T-helper 17 cell (primary cell): ENCODE measurements around the gene CCM2. TPM values are rescaled to one million over a fixed set of nuclear protein-coding genes. Genes with fewer than 3 reads are reported as not detected.

Source experiments
- ATAC-seq: fragments of 150-1000 bp; cut with Tn5 transposase; 2 replicates; pipeline ENCODE4 v1.10.0; 2021; ENCODE audit warnings: mild to moderate bottlenecking, moderate library complexity
- DNase-seq, 3 donors: peaks; one replicate each; pipeline versions ENCODE4 v3.0.0 to v3.0.0-alpha.2; 2020 to 2021
- H3K9me3 ChIP-seq: one replicate; pipeline ENCODE4 v1.7.0; 2013; ENCODE audit warnings: low read length, mild to moderate bottlenecking; ENCODE audit not compliant: control insufficient read depth, poor library complexity, severe bottlenecking
- H3K27ac Mint-ChIP-seq: one replicate; pipeline ENCODE4 v1.8.0; 2022; ENCODE audit warnings: mild to moderate bottlenecking, moderate library complexity, mixed read lengths
- H3K27me3 Mint-ChIP-seq: one replicate; pipeline ENCODE4 v1.8.0; 2022; ENCODE audit warnings: mixed read lengths
- H3K36me3 Mint-ChIP-seq: one replicate; pipeline ENCODE4 v1.8.0; 2022; ENCODE audit warnings: low read depth, mixed read lengths
- H3K4me1 Mint-ChIP-seq: one replicate; pipeline ENCODE4 v1.8.0; 2022; ENCODE audit warnings: mild to moderate bottlenecking, mixed read lengths
- H3K4me3 Mint-ChIP-seq: one replicate; pipeline ENCODE4 v1.8.0; 2022; ENCODE audit warnings: mild to moderate bottlenecking, moderate library complexity, mixed read lengths
- total RNA-seq, 4 donors: library from RNA in 2 of 4; stranded (reverse) in 2 of 4; gene quantifications; one replicate each; pipeline ENCODE4 v1.2.3 and lab custom pipeline; 2022 to 2026

CCM2 gene
- total RNA-seq, 2 donors from 2014 or later, result 77.4 to 83.0 TPM

GRCh38 chr7:45066409-45066808 is 66.4 kb downstream of the CCM2 start:
- no peaks in the 10 kb centered on the region for H3K27me3 Mint-ChIP-seq
- no peak overlapping the region for H3K4me3 Mint-ChIP-seq
- DNase-seq (no peak), ATAC-seq (no peak)
- H3K9me3 ChIP-seq, result no peaks in the 10 kb centered on the region
- H3K4me1 Mint-ChIP-seq, result peaks cover 17% of the 10 kb centered on the region
- peaks cover 7% of the 10 kb centered on the region for H3K36me3 Mint-ChIP-seq
- H3K27ac Mint-ChIP-seq, result no peak overlapping the region

- H3K27me3 Mint-ChIP-seq, result no peaks in the 10 kb centered on the region
- H3K27ac Mint-ChIP-seq, result no peak overlapping the region
- peaks cover 12% of the 10 kb centered on the region for H3K36me3 Mint-ChIP-seq
- ATAC-seq (no peak), DNase-seq (no peak)
- H3K4me1 Mint-ChIP-seq, result peaks cover 10% of the 10 kb centered on the region
- no peak overlapping the region for H3K4me3 Mint-ChIP-seq
- H3K9me3 ChIP-seq, result no peaks in the 10 kb centered on the region
Observed at GRCh38 chr7:45067582-45067981, 67.6 kb downstream of the CCM2 start.

GRCh38 chr7:45068236-45069023 is 68.4 kb downstream of the CCM2 start:
- no peak for ATAC-seq
- Mint-ChIP-seq H3K4me3 (no peak overlapping the region), H3K27me3 (no peaks in the 10 kb centered on the region), H3K4me1 (peaks cover 15% of the 10 kb centered on the region), H3K27ac (peak overlapping the region; percentile 24), H3K36me3 (peaks cover 17% of the 10 kb centered on the region)
- no peak for DNase-seq
- H3K9me3 ChIP-seq, result no peaks in the 10 kb centered on the region

- H3K4me3 Mint-ChIP-seq, result no peak overlapping the region
- ATAC-seq, result no peak
- peaks cover 14% of the 10 kb centered on the region for H3K4me1 Mint-ChIP-seq
- peak overlapping the region; percentile 24 for H3K27ac Mint-ChIP-seq
- H3K36me3 Mint-ChIP-seq, result peaks cover 17% of the 10 kb centered on the region
- no peak for DNase-seq
- H3K9me3 ChIP-seq, result no peaks in the 10 kb centered on the region
- no peaks in the 10 kb centered on the region for H3K27me3 Mint-ChIP-seq
Observed at GRCh38 chr7:45069444-45070253, 69.6 kb downstream of the CCM2 start.

- H3K4me1 Mint-ChIP-seq, result peaks cover 15% of the 10 kb centered on the region
- peaks cover 17% of the 10 kb centered on the region for H3K36me3 Mint-ChIP-seq
- H3K27me3 Mint-ChIP-seq, result no peaks in the 10 kb centered on the region
- H3K9me3 ChIP-seq, result no peaks in the 10 kb centered on the region
- ATAC-seq, result no peak
- no peak for DNase-seq
- H3K4me3 Mint-ChIP-seq, result no peak overlapping the region
- no peak overlapping the region for H3K27ac Mint-ChIP-seq
Observed at GRCh38 chr7:45070254-45070642, 70.2 kb downstream of the CCM2 start.

- no peak for ATAC-seq
- no peaks in the 10 kb centered on the region for H3K9me3 ChIP-seq
- H3K36me3 Mint-ChIP-seq, result peaks cover 15% of the 10 kb centered on the region
- no peaks in the 10 kb centered on the region for H3K27me3 Mint-ChIP-seq
- H3K4me1 Mint-ChIP-seq, result peaks cover 13% of the 10 kb centered on the region
- no peak overlapping the region for H3K4me3 Mint-ChIP-seq
- H3K27ac Mint-ChIP-seq, result no peak overlapping the region
- DNase-seq, result no peak
Observed at GRCh38 chr7:45071528-45071927, 71.5 kb downstream of the CCM2 start.

- Mint-ChIP-seq H3K36me3 (peaks cover 15% of the 10 kb centered on the region), H3K4me3 (no peak overlapping the region), H3K27me3 (no peaks in the 10 kb centered on the region), H3K4me1 (peaks cover 13% of the 10 kb centered on the region), H3K27ac (peak overlapping the region; percentile 68)
- H3K9me3 ChIP-seq, result no peaks in the 10 kb centered on the region
- no peak for DNase-seq
- no peak for ATAC-seq
Observed at GRCh38 chr7:45072131-45073030, 72.4 kb downstream of the CCM2 start.

GRCh38 chr7:45073031-45073785 is 73.2 kb downstream of the CCM2 start:
- Mint-ChIP-seq H3K27me3 (no peaks in the 10 kb centered on the region), H3K4me3 (no peak overlapping the region), H3K27ac (peak overlapping the region; percentile 68), H3K36me3 (peaks cover 15% of the 10 kb centered on the region), H3K4me1 (peaks cover 13% of the 10 kb centered on the region)
- no peaks in the 10 kb centered on the region for H3K9me3 ChIP-seq
- ATAC-seq (no peak), DNase-seq (no peak)

- ATAC-seq, result no peak
- no peak overlapping the region for H3K4me3 Mint-ChIP-seq
- DNase-seq, result no peak
- H3K27ac Mint-ChIP-seq, result no peak overlapping the region
- no peaks in the 10 kb centered on the region for H3K9me3 ChIP-seq
- H3K4me1 Mint-ChIP-seq, result peaks cover 18% of the 10 kb centered on the region
- peaks cover 10% of the 10 kb centered on the region for H3K36me3 Mint-ChIP-seq
- H3K27me3 Mint-ChIP-seq, result no peaks in the 10 kb centered on the region
Observed at GRCh38 chr7:45073786-45074527, 74.0 kb downstream of the CCM2 start.

GRCh38 chr7:45074528-45075354 is 74.7 kb downstream of the CCM2 start:
- no peaks in the 10 kb centered on the region for H3K9me3 ChIP-seq
- Mint-ChIP-seq H3K36me3 (peaks cover 10% of the 10 kb centered on the region), H3K4me3 (no peak overlapping the region), H3K4me1 (peaks cover 19% of the 10 kb centered on the region), H3K27me3 (no peaks in the 10 kb centered on the region), H3K27ac (no peak overlapping the region)
- ATAC-seq, result no peak
- DNase-seq, result no peak

GRCh38 chr7:45075355-45075644 is 75.3 kb downstream of the CCM2 start:
- Mint-ChIP-seq H3K36me3 (peaks cover 10% of the 10 kb centered on the region), H3K27ac (no peak overlapping the region), H3K27me3 (no peaks in the 10 kb centered on the region), H3K4me1 (peaks cover 24% of the 10 kb centered on the region), H3K4me3 (no peak overlapping the region)
- ATAC-seq (no peak), DNase-seq (no peak)
- H3K9me3 ChIP-seq, result no peaks in the 10 kb centered on the region
